RWPE1 (cell line): ENCODE measurements around the gene CDK3.
"Not testable (repeated sequence)": the region's sequence is repeated elsewhere in the genome, so short reads cannot be mapped to it uniquely, and the experiment has no call there.

Experiments used
- CTCF ChIA-PET: fragments of 350-600 bp; sonication (Branson Sonifier 250); formaldehyde crosslinking; extraction: SDS; loops from one replicate; lab custom pipeline; 2021; lab: Yijun Ruan, JAX
- POLR2A ChIA-PET: fragments of 400-600 bp; formaldehyde crosslinking; extraction: SDS; loops from one replicate; lab custom pipeline; 2020; ENCODE audit warnings: antibody characterized with exemption; ENCODE audit not compliant: low non-redundant PET; lab: Yijun Ruan, JAX
- DNase-seq: peaks from one replicate; pipeline ENCODE4 v3.0.0; 2012; ENCODE audit warnings: low spot score
- H3K27ac ChIP-seq: fragments of 450-650 bp; 2 replicates; pipeline ENCODE4 v1.5.1; 2017
- CTCF ChIP-seq: fragments of 450-650 bp; conservative IDR thresholded peaks from 2 replicates; pipeline ENCODE4 v1.5.1; 2017; ENCODE audit warnings: low read depth, mild to moderate bottlenecking

The CDK3 gene

GRCh38 chr17:76000755-76001521, at the start of gene CDK3:
CDK3 (plus strand) TSS chr17:76000855; CDS start chr17:76001426, 571 bp downstream.
- peak; percentile 51; the same call in 1 of the 2 replicates for TF ChIP-seq CTCF
- peak within 1 kb of the TSS; percentile 50 for H3K27ac ChIP-seq
- no peak for DNase-seq
- ChIA-PET POLR2A (no interaction called here), CTCF (interaction anchor here (0.6 to 1.3 kb wide), 11 partner anchors 10 to 132 kb away, joined by 3 to 8 read pairs (median 3); no protein-coding TSS in a partner anchor)

GRCh38 chr17:75950855-75951554, 49.6 kb upstream of the CDK3 start:
- CTCF ChIA-PET = no interaction called here
- no peak for DNase-seq

GRCh38 chr17:75959051-75959838, 41.4 kb upstream of the CDK3 start:
- CTCF ChIA-PET = interaction anchor here (0.6 kb wide), 1 partner anchor 469 kb away, joined by 3 read pairs; no protein-coding TSS in a partner anchor
- no peak overlapping the region for H3K27ac ChIP-seq
- TF ChIP-seq CTCF = no peak
- no peak for DNase-seq
- POLR2A ChIA-PET = no interaction called here

More at GRCh38 chr17:75950855-75951554, 49.6 kb upstream of the CDK3 start:
- no peak overlapping the region for H3K27ac ChIP-seq
- no peak for TF ChIP-seq CTCF
- POLR2A ChIA-PET = interaction anchor here (0.6 kb wide), 1 partner anchor 123 kb away, joined by 4 read pairs; the partner anchor contains the start of gene GALR2

- TF ChIP-seq CTCF = no peak
- ChIA-PET POLR2A (no interaction called here), CTCF (interaction anchor here (0.6 to 0.7 kb wide), 2 partner anchors 222 to 468 kb away, joined by 3 read pairs; no protein-coding TSS in a partner anchor)
Measured at GRCh38 chr17:75959839-75960511, 40.7 kb upstream of the CDK3 start.

GRCh38 chr17:75965468-75965867, 35.2 kb upstream of the CDK3 start:
- ChIA-PET CTCF (no interaction called here), POLR2A (no interaction called here)
- TF ChIP-seq CTCF = no peak
- no peak for DNase-seq
- peak overlapping the region; percentile 25 for H3K27ac ChIP-seq

More at GRCh38 chr17:75959839-75960511, 40.7 kb upstream of the CDK3 start:
- H3K27ac ChIP-seq = no peak overlapping the region
- no peak for DNase-seq

- DNase-seq, H3K27ac ChIP-seq, POLR2A ChIA-PET: not testable (repeated sequence)
- CTCF ChIA-PET = interaction anchor here (0.6 kb wide), 2 partner anchors 16 to 217 kb away, joined by 3 to 4 read pairs; no protein-coding TSS in a partner anchor
Measured at GRCh38 chr17:75969044-75969443, 31.6 kb upstream of the CDK3 start.
